IMR-90 (cell line): ENCODE data around the gene BRD1. TPM values are rescaled to one million over a fixed set of nuclear protein-coding genes. Genes with fewer than 3 reads are reported as not detected.

Source experiments
- ATAC-seq: fragments of 200-7000 bp; cut with Tn5 transposase; 2 replicates; pipeline ENCODE4 v1.9.1; 2020; ENCODE audit warnings: low read depth, mild to moderate bottlenecking, moderate library complexity
- BruUV-seq: library from RNA; stranded (reverse); fragments of 400-500 nt; replicated peaks from 2 replicates; lab custom pipeline; 2021; lab: Mats Ljungman, UMichigan
- CTCF ChIA-PET: fragments of 300-600 bp; formaldehyde crosslinking; extraction: SDS; loops from one replicate; lab custom pipeline; 2021; ENCODE audit warnings: antibody characterized with exemption; lab: Yijun Ruan, JAX
- POLR2A ChIA-PET: fragments of 300-600 bp; sonication (Branson Sonifier 250); formaldehyde crosslinking; loops from one replicate; lab custom pipeline; 2022; ENCODE audit warnings: antibody characterized with exemption; ENCODE audit not compliant: unreplicated experiment; lab: Charles Lee
- DNase-seq: peaks from one replicate; pipeline ENCODE4 v3.0.0; 2013
- H2AFZ ChIP-seq: replicated peaks from 2 replicates; pipeline ENCODE3; 2013; ENCODE audit warnings: low read length, mild to moderate bottlenecking; ENCODE audit not compliant: poor library complexity
- H2AK5ac ChIP-seq: 2 replicates; pipeline ENCODE4 v1.6.1; 2013; ENCODE audit warnings: low read depth, low read length, inconsistent platforms
- H2AK9ac ChIP-seq: replicated peaks from 2 replicates; pipeline ENCODE3; 2013; ENCODE audit warnings: mild to moderate bottlenecking, low read depth, low read length, moderate library complexity; ENCODE audit not compliant: poor library complexity
- H2BK120ac ChIP-seq: 2 replicates; pipeline ENCODE4 v1.6.1; 2013; ENCODE audit warnings: low read depth, low read length, inconsistent platforms
- H2BK15ac ChIP-seq: 3 replicates; pipeline ENCODE4 v1.6.1; 2013; ENCODE audit warnings: low read depth, low read length, inconsistent platforms
- H2BK20ac ChIP-seq: 2 replicates; pipeline ENCODE4 v1.6.1; 2013; ENCODE audit warnings: low read depth, mild to moderate bottlenecking, inconsistent platforms, low read length, moderate library complexity
- H2BK5ac ChIP-seq: 2 replicates; pipeline ENCODE4 v1.6.1; 2013; ENCODE audit warnings: mild to moderate bottlenecking, low read depth, low read length, inconsistent platforms; ENCODE audit not compliant: poor library complexity, severe bottlenecking
- H3K14ac ChIP-seq: replicated peaks from 2 replicates; pipeline ENCODE4 v1.6.1; 2013; ENCODE audit warnings: low read depth, low read length, inconsistent platforms
- H3K18ac ChIP-seq: 2 replicates; pipeline ENCODE4 v1.6.1; 2013; ENCODE audit warnings: low read depth, low read length, control low read depth
- H3K23ac ChIP-seq: 2 replicates; pipeline ENCODE4 v1.6.1; 2013; ENCODE audit warnings: low read depth, low read length, inconsistent platforms
- H3K27ac ChIP-seq: 2 replicates; pipeline ENCODE4 v1.5.1; 2013; ENCODE audit warnings: mild to moderate bottlenecking, control low read depth, low read length; ENCODE audit not compliant: insufficient read depth
- H3K27me3 ChIP-seq: 2 replicates; pipeline ENCODE4 v1.6.1; 2013; ENCODE audit warnings: low read length; ENCODE audit not compliant: control insufficient read depth, insufficient read depth
- H3K36me3 ChIP-seq: 2 replicates; pipeline ENCODE4 v1.6.1; 2013; ENCODE audit warnings: low read length, mixed read lengths; ENCODE audit not compliant: control insufficient read depth, insufficient read depth
- H3K4ac ChIP-seq: 2 replicates; pipeline ENCODE4 v1.6.1; 2013; ENCODE audit warnings: low read depth, low read length, inconsistent platforms
- H3K4me1 ChIP-seq: 2 replicates; pipeline ENCODE4 v1.6.1; 2013; ENCODE audit warnings: low read length, mixed read lengths; ENCODE audit not compliant: control insufficient read depth, insufficient read depth
- H3K4me2 ChIP-seq: 2 replicates; pipeline ENCODE4 v1.6.1; 2013; ENCODE audit warnings: low read depth, mild to moderate bottlenecking, control low read depth, low read length, moderate library complexity
- H3K4me3 ChIP-seq: 2 replicates; pipeline ENCODE4 v1.5.1; 2013; ENCODE audit warnings: low read depth, mild to moderate bottlenecking, control low read depth, low read length, moderate library complexity; ENCODE audit not compliant: insufficient read depth
- H3K56ac ChIP-seq: 2 replicates; pipeline ENCODE4 v1.6.1; 2013; ENCODE audit warnings: low read length, inconsistent platforms; ENCODE audit not compliant: insufficient read depth; ENCODE audit errors: extremely low read depth
- H3K79me1 ChIP-seq, 2 experiments: 2 replicates each; pipeline ENCODE4 v1.6.1; 2013; ENCODE audit warnings: low read length in 2 of 2, inconsistent platforms in 1 of 2, low read depth in 1 of 2
- H3K9ac ChIP-seq: 2 replicates; pipeline ENCODE4 v1.6.1; 2013; ENCODE audit warnings: low read depth, low read length, control low read depth
- H3K9me1 ChIP-seq: 2 replicates; pipeline ENCODE4 v1.6.1; 2013; ENCODE audit warnings: low read length, inconsistent platforms; ENCODE audit not compliant: insufficient read depth
- H3K9me3 ChIP-seq: 2 replicates; pipeline ENCODE4 v1.6.1; 2013; ENCODE audit warnings: low read length; ENCODE audit not compliant: control insufficient read depth, insufficient read depth
- H4K20me1 ChIP-seq: 2 replicates; pipeline ENCODE4 v1.6.1; 2013; ENCODE audit warnings: low read length, inconsistent platforms; ENCODE audit not compliant: insufficient read depth
- H4K5ac ChIP-seq: 2 replicates; pipeline ENCODE4 v1.6.1; 2013; ENCODE audit warnings: mild to moderate bottlenecking, low read depth, low read length, control low read depth
- H4K8ac ChIP-seq, 2 experiments: 2 replicates each; pipeline ENCODE4 v1.6.1; 2013; ENCODE audit warnings: low read depth in 2 of 2, low read length in 2 of 2, control low read depth in 1 of 2, inconsistent platforms in 1 of 2
- H4K91ac ChIP-seq: 2 replicates; pipeline ENCODE4 v1.6.1; 2013; ENCODE audit warnings: low read depth, low read length, inconsistent platforms; ENCODE audit not compliant: insufficient read depth
- BHLHE40 ChIP-seq: fragments of 150-350 bp; IDR thresholded peaks from 2 replicates; pipeline ENCODE4 v1.6.1; 2016; ENCODE audit warnings: mild to moderate bottlenecking, low read depth, low read length
- CEBPB ChIP-seq: IDR thresholded peaks from 2 replicates; pipeline ENCODE4 v1.6.1; 2012; ENCODE audit warnings: low read depth, low read length, improper control_type of control experiment
- FOS ChIP-seq: fragments of 150-350 bp; IDR thresholded peaks from 2 replicates; pipeline ENCODE4 v1.6.1; 2016; ENCODE audit warnings: low read depth, low read length
- MAFK ChIP-seq: IDR thresholded peaks from 2 replicates; pipeline ENCODE4 v1.6.1; 2012; ENCODE audit warnings: low read depth, low read length, improper control_type of control experiment
- MXI1 ChIP-seq: IDR thresholded peaks from 2 replicates; pipeline ENCODE4 v1.6.1; 2012; ENCODE audit warnings: low read depth, mild to moderate bottlenecking, low read length, moderate library complexity, borderline replicate concordance
- NFE2L2 ChIP-seq: fragments of 150-350 bp; IDR thresholded peaks from 2 replicates; pipeline ENCODE4 v1.6.1; 2016; ENCODE audit warnings: low read depth, mild to moderate bottlenecking, low read length
- POLR2A ChIP-seq: IDR thresholded peaks from 2 replicates; pipeline ENCODE4 v1.6.1; 2012; ENCODE audit warnings: mild to moderate bottlenecking, low read depth, low read length
- RAD21 ChIP-seq: IDR thresholded peaks from 2 replicates; pipeline ENCODE4 v1.6.1; 2012; ENCODE audit warnings: low read length, improper control_type of control experiment
- RFX5 ChIP-seq: IDR thresholded peaks from 2 replicates; pipeline ENCODE4 v1.8.0; 2012; ENCODE audit warnings: low read depth, mild to moderate bottlenecking, low read length, moderate library complexity
- SMC3 ChIP-seq: fragments of 150-350 bp; IDR thresholded peaks from 2 replicates; pipeline ENCODE4 v1.6.1; 2016; ENCODE audit warnings: low read depth, mild to moderate bottlenecking, antibody characterized with exemption, low read length, moderate library complexity
- WGBS, 2 experiments: methylation state at CpG; one replicate each; pipeline versions ENCODE4 v1.1.5 to v1.1.7; 2013; ENCODE audit warnings: missing lambda C conversion rate in 2 of 2; ENCODE audit not compliant: insufficient read length in 1 of 2; ENCODE audit errors: extremely low coverage in 2 of 2; 5-methylcytosine and 5-hydroxymethylcytosine counted together
- dilution Hi-C: fragments of 300-500 bp; cut with HindIII; formaldehyde crosslinking; loops from one replicate; pipeline ENCODE4 v1.14.3; 2018; ENCODE audit warnings: low sequenced_read_pairs; ENCODE audit not compliant: unreplicated experiment
- in situ Hi-C: fragments of 300-500 bp; cut with MboI; formaldehyde crosslinking; loops from 3 replicates; pipeline ENCODE4 v1.14.3; 2019; ENCODE audit warnings: low sequenced_read_pairs, inconsistent platforms, mixed read lengths
- intact Hi-C: fragments of 100-400 bp; cut with micrococcal nuclease; formaldehyde crosslinking; loops from 2 replicates; pipeline ENCODE4 v1.10.0; 2022
- polyA plus RNA-seq, 3 experiments: library from polyadenylated mRNA; depleted of rRNA; stranded (reverse); fragments of >200 nt; gene quantifications; 2 replicates each; pipeline ENCODE4 v1.2.3, GENCODE V29; 2012; ENCODE audit warnings: low replicate concordance in 1 of 3
- total RNA-seq: library from RNA; depleted of rRNA; stranded (reverse); fragments of >200 nt; gene quantifications from 2 replicates; pipeline ENCODE4 v1.2.3, GENCODE V29; 2012
- TF ChIP-seq, protein P1 (sequence below): fragments of 150-350 bp; IDR thresholded peaks from 2 replicates; pipeline ENCODE4 v1.6.1; 2016; ENCODE audit warnings: low read depth, mild to moderate bottlenecking, low read length, moderate library complexity, borderline replicate concordance
- TF ChIP-seq, protein P2 (sequence below): fragments of 150-350 bp; IDR thresholded peaks from 2 replicates; pipeline ENCODE4 v1.6.1; 2017; ENCODE audit warnings: mild to moderate bottlenecking, antibody characterized with exemption, low read length, low read depth

Gene BRD1
- total and polyA plus RNA-seq, 2 of the 4 experiments (the other 2 are of a cell fraction) = 10.0 to 10.6 TPM

DNA sequence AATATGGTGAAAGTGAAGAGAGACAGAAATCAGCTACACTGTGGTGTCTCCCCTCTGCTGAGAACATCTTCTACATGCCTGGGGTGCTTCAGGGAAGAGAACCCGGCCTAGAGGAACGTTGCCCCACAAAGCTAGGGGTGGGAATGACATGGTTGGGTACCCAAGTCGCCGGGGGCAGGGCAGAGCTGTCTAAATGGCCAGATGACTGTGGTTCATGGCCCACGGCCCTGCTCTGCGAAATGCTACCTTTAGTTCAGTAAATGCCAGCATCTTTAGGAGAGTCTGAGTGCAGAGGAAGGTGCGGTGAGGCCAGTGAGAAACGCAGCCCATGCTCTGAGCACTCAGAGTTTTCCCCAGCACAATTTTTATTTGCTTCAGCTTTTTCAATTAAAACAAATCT is 12.8 kb downstream of the BRD1 start:
- Histone ChIP-seq H3K4me2 (no peak overlapping the region), H3K79me1 (peaks cover 0 to 76% of the 10 kb centered on the region in 2 experiments; a peak in 3 of 4 replicates), H4K8ac (no peak overlapping the region), H3K27ac (no peak overlapping the region), H4K91ac (no peak overlapping the region), H3K4ac (no peak overlapping the region), H3K4me3 (no peak overlapping the region), H3K9me1 (peaks cover 26% of the 10 kb centered on the region), H4K20me1 (peaks cover 96% of the 10 kb centered on the region), H3K4me1 (peaks cover 12% of the 10 kb centered on the region), H3K9ac (no peak overlapping the region), H3K36me3 (peaks cover 49% of the 10 kb centered on the region), H2BK120ac (no peak overlapping the region), H3K23ac (no peak overlapping the region), H2BK20ac (no peak overlapping the region), H2AFZ (no peak overlapping the region), H2BK5ac (no peak overlapping the region), H2AK9ac (no peak overlapping the region), H3K14ac (no peak overlapping the region), H2BK15ac (no peak overlapping the region), H3K27me3 (no peaks in the 10 kb centered on the region), H3K18ac (no peak overlapping the region), H3K56ac (no peak overlapping the region), H4K5ac (no peak overlapping the region), H3K9me3 (no peaks in the 10 kb centered on the region), H2AK5ac (no peak overlapping the region)
- no TSS peak for BruUV-seq
- TF ChIP-seq CEBPB = no peak
- TF ChIP-seq, protein P1, sequence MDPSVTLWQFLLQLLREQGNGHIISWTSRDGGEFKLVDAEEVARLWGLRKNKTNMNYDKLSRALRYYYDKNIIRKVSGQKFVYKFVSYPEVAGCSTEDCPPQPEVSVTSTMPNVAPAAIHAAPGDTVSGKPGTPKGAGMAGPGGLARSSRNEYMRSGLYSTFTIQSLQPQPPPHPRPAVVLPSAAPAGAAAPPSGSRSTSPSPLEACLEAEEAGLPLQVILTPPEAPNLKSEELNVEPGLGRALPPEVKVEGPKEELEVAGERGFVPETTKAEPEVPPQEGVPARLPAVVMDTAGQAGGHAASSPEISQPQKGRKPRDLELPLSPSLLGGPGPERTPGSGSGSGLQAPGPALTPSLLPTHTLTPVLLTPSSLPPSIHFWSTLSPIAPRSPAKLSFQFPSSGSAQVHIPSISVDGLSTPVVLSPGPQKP = no peak
- TF ChIP-seq RFX5 = no peak
- TF ChIP-seq, protein P2, sequence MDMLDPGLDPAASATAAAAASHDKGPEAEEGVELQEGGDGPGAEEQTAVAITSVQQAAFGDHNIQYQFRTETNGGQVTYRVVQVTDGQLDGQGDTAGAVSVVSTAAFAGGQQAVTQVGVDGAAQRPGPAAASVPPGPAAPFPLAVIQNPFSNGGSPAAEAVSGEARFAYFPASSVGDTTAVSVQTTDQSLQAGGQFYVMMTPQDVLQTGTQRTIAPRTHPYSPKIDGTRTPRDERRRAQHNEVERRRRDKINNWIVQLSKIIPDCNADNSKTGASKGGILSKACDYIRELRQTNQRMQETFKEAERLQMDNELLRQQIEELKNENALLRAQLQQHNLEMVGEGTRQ = no peak
- TF ChIP-seq BHLHE40 = no peak
- TF ChIP-seq MAFK = no peak
- no peak for TF ChIP-seq SMC3
- TF ChIP-seq NFE2L2 = no peak
- TF ChIP-seq FOS = no peak
- no peak for TF ChIP-seq POLR2A
- no peak for TF ChIP-seq MXI1
- no peak for TF ChIP-seq RAD21
- no peak for DNase-seq
- ChIA-PET CTCF (no interaction called here), POLR2A (no interaction called here)
- in situ Hi-C loops (loop anchor here (25.0 kb wide), 2 partner anchors 97 to 397 kb away; partner anchors contain the start of genes ALG12, CRELD2 and SELENOO), intact Hi-C loops (no loop called here), dilution Hi-C loops (no loop called here)
- 77% methylated on average over 3 of the region's 8 CpGs; no CpG with 5 or more reads in 1 of the 2 experiments for WGBS, 2 experiments
- ATAC-seq = no peak
